ENCODE data around the gene ISOC2. TPM values are rescaled to one million over a fixed set of nuclear protein-coding genes. Genes with fewer than 3 reads are reported as not detected.

ISOC2 gene
- total RNA-seq, 1 experiment from 2014 or later = 251 TPM

DNA sequence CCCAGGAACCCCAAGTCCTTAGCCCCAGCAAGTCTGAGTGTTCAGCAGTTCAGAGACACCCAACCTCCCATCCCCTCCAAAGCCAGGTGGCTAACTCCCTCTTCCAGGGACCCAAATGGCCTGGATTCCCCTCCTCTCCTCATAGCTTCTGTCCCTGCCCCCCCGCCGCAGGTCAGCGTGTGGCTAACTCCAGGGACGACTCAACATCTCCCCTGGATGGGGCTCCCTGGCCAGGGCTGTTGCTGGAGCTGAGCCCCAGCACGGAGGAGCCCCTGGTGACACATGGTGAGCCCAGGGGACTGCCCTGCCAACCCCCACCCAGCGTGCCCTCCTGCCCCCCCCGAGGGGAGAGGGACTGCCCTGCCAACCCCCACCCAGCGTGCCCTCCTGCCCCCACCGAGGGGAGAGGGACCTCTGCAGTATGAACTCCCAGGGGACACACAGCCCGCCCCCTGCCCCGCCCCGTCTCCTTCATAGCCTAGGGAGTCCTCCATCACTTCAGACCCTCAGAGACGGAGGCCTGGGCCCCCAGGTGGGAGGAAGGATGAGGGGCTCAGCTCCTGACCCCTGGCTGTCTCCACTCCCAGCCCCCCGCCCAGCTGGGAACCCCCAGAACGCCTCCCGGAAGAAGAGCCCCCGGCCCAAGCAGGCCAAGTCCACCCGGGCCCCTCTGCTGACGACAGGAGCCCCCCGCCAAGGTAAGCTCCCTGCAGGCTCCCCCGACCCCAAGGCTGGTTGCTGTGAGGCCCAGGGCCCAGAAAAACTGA, 28.5 kb upstream of the ISOC2 start:
- Histone ChIP-seq H2AFZ (ENCODE audit: low read length) (no peak overlapping the region), H3K27ac (ENCODE audit: low read length) (no peak overlapping the region), H3K4me1 (ENCODE audit: insufficient read depth, low read length) (peaks cover 26% of the 10 kb centered on the region), H4K20me1 (ENCODE audit: low read length) (no peaks in the 10 kb centered on the region), H3K79me2 (ENCODE audit: low read length) (no peaks in the 10 kb centered on the region), H3K9ac (ENCODE audit: low read length) (no peak overlapping the region), H3F3A (ENCODE audit: low read length, unreplicated experiment) (peaks cover 3% of the 10 kb centered on the region), H3K4me2 (ENCODE audit: low read length) (no peak overlapping the region), H3K36me3 (ENCODE audit: low read depth, low read length) (no peaks in the 10 kb centered on the region), H3K27me3 (ENCODE audit: low read length) (no peaks in the 10 kb centered on the region), H3K9me3 (ENCODE audit: low read length) (no peaks in the 10 kb centered on the region), H3K4me3 (ENCODE audit: low read length) (no peak overlapping the region), H3K9me2 (replicated peaks; ENCODE audit: low read length) (no peaks in the 10 kb centered on the region)
- no peak for TF ChIP-seq EZH2phosphoT487 (IDR thresholded peaks at IDR 0.05; ENCODE audit: borderline replicate concordance, low read length)
- TF ChIP-seq EZH2 (IDR thresholded peaks at IDR 0.05; ENCODE audit: low read length, unreplicated experiment) = no peak
- TF ChIP-seq, protein P1, sequence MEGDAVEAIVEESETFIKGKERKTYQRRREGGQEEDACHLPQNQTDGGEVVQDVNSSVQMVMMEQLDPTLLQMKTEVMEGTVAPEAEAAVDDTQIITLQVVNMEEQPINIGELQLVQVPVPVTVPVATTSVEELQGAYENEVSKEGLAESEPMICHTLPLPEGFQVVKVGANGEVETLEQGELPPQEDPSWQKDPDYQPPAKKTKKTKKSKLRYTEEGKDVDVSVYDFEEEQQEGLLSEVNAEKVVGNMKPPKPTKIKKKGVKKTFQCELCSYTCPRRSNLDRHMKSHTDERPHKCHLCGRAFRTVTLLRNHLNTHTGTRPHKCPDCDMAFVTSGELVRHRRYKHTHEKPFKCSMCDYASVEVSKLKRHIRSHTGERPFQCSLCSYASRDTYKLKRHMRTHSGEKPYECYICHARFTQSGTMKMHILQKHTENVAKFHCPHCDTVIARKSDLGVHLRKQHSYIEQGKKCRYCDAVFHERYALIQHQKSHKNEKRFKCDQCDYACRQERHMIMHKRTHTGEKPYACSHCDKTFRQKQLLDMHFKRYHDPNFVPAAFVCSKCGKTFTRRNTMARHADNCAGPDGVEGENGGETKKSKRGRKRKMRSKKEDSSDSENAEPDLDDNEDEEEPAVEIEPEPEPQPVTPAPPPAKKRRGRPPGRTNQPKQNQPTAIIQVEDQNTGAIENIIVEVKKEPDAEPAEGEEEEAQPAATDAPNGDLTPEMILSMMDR (conservative IDR thresholded peaks at IDR 0.05; ENCODE audit: low read depth, low read length) = no peak
- ChIA-PET CTCF (no interaction called here), POLR2A (ENCODE audit: unreplicated experiment) (no interaction called here)
- BruUV-seq (replicated peaks) = no TSS peak
- intact Hi-C loops (cut with micrococcal nuclease) = no loop called here
- DNase-seq = no peak
- no peak for ATAC-seq

DNA sequence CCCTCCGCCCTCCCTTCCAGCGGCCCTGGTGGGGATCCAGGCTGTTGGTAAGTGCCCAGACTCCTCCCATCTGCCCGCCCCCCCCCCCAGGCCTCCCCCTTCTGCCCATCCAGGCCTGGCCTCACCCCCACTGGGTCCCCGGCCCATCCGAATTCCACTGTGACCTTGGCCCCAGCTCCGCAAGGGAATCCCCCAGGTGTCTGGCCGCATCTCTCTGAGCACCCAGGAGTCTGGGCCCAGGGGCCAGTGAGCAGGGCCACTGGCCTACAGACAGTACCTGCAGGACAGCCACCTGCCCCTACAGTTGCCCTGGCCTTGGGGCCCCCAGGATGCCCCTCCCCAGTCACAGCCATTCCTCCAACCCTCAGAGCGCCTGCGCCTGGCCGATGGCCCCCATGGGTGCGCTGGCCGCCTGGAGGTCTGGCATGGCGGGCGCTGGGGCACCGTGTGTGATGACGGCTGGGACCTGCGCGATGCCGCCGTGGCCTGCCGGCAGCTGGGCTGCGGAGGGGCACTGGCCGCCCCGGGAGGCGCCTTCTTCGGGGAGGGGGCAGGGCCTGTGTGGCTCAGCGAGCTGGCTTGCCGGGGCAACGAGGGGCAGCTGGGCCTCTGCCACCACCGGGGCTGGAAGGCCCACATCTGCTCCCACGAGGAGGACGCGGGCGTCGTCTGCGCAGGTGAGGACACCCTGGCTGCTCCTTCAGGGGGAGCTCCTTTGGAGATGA, 27.7 kb upstream of the ISOC2 start:
- ATAC-seq (no peak), DNase-seq (no peak)
- CTCF ChIA-PET = no interaction called here
- Histone ChIP-seq H3K27me3 (ENCODE audit: low read length) (no peaks in the 10 kb centered on the region), H2AFZ (ENCODE audit: low read length) (no peak overlapping the region), H3K9me3 (ENCODE audit: low read length) (no peaks in the 10 kb centered on the region), H3K4me3 (ENCODE audit: low read length) (no peak overlapping the region), H3K9me2 (replicated peaks; ENCODE audit: low read length) (no peaks in the 10 kb centered on the region), H4K20me1 (ENCODE audit: low read length) (no peaks in the 10 kb centered on the region), H3K27ac (ENCODE audit: low read length) (no peak overlapping the region), H3F3A (ENCODE audit: low read length, unreplicated experiment) (peaks cover 3% of the 10 kb centered on the region), H3K36me3 (ENCODE audit: low read depth, low read length) (no peaks in the 10 kb centered on the region), H3K4me2 (ENCODE audit: low read length) (no peak overlapping the region), H3K4me1 (ENCODE audit: insufficient read depth, low read length) (peaks cover 32% of the 10 kb centered on the region), H3K9ac (ENCODE audit: low read length) (no peak overlapping the region), H3K79me2 (ENCODE audit: low read length) (no peaks in the 10 kb centered on the region)
- POLR2A ChIA-PET (ENCODE audit: unreplicated experiment) = no interaction called here
- TF ChIP-seq EZH2 (IDR thresholded peaks at IDR 0.05; ENCODE audit: low read length, unreplicated experiment) (no peak), EZH2phosphoT487 (IDR thresholded peaks at IDR 0.05; ENCODE audit: borderline replicate concordance, low read length) (no peak)
- TF ChIP-seq, protein P1 (conservative IDR thresholded peaks at IDR 0.05; ENCODE audit: low read depth, low read length) = no peak
- intact Hi-C loops (cut with micrococcal nuclease) = no loop called here
- BruUV-seq (replicated peaks) = no TSS peak

Measured in PC-3 (cell line).